ENCODE measurements around the gene VPS11.
"Not testable (repeated sequence)": the region's sequence is repeated elsewhere in the genome, so short reads cannot be mapped to it uniquely, and the experiment has no call there.

The VPS11 gene

GRCh38 chr11:119103161-119103664, 35.6 kb downstream of the VPS11 start:
- DNase-seq (ENCODE audit: low read depth, low spot score): not testable (repeated sequence)

GRCh38 chr11:119103793-119104192, 36.2 kb downstream of the VPS11 start:
- DNase-seq (ENCODE audit: low read depth, low spot score): no peak

DNA sequence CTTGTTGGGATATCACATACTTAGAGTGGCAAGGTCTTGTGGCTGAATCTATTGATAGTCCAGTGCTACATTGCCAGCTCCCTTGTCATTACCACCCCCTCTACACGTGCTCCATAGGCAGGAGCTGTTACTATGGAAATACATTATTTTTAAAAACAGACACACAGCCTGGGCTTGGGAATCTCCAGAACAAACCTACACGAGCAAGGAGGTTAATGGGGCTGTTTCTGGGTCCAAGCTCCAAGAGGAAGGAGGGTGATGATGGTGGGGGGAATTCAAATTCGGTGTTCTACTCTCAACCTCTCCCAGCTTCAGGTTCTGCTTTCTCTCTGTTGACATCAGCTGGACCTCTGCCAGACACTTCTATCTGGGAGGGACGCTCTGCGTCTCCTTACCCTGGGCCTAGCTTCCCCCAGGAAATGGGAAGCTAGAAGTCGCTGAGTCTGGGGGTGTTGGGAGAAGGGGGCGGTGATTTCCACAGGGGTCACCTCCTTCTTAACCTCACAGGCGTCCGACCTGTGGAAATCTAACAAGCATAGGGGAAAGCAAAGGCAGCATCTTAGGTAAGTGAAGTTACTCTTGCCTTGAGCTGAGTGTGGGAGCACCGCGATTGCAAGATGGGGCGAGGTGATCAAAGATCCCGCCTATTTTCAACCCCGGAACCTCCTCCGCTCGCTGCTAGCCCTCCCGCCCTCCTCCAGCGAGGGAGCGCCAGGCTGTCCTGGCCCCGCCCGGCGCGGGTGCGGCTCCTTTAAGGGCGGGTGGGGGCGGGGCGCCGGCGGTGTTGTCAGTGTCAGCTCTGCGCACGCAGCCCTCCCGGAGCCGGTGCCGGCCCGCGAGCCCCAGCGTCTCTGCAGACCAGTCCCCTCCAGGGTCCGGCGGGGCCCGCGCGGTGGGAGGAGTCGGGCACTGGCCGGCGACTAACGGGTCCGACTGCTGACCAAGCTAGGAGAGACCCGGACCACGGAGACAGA, 39.2 kb downstream of the VPS11 start, which contains the start of gene C2CD2L:
Gene C2CD2L (plus strand): TSS at position 781 of the 974 bp plus-strand sequence. CDS start 398 bp downstream, outside the sequence.
- DNase-seq (ENCODE audit: low read depth, low spot score): no peak

DNA sequence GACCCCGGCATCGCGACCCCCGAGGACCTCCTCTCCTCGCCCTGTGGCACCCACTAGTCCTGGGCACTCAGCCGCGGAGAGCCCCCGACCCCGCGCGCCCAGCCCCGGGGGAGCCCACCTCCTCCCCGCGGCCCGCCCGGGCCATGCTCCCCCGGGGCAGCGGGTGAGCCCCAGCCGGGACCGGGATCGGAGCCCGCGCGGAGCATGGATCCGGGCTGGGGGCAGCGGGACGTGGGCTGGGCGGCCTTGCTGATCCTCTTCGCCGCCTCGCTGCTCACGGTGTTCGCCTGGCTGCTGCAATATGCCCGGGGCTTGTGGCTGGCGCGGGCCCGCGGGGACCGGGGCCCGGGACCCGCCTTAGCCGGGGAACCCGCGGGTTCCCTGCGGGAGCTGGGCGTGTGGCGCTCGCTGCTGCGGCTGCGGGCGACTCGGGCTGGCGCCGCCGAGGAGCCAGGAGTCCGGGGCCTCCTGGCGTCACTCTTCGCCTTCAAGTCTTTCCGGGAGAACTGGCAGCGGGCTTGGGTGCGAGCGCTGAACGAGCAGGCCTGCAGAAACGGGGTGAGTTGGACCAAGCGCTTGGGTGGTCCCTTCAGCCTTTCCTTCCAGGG, 40.0 kb downstream of the VPS11 start:
- no peak for DNase-seq (ENCODE audit: low read depth, low spot score)

DNA sequence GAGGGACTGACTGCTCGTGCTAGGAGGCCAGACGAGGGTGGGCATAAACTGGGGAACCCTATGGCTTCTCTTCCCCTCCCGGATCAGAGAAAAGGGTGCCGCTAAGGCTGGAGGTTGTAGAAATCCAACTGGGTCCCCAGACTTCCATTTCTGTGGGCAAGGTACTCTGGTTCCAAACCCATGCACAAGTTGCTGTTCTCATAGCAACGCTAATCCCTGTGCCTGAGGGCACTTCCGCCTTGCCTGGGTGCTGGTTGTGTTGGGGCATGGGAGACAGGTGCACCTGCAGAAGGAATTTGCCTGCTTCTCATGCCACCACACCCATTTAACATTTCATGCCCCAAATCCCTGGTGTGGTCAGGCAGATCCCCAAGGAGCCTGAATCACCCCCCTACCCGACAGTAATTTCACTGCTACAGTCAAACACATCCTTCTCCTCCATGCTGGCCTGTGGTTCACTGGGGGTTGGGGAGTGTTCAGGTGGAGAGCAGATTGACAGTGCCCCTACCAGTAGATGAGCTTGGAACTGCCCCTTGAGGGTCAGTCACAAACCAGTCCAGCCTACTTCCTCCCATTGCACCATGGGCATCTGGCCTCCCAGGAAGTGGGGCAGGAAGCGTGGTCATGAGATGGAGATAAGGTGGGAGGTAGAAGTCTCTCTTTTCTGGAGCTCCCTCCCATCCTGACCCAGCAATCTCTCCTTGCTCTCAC, 40.7 kb downstream of the VPS11 start:
- DNase-seq (ENCODE audit: low read depth, low spot score): no peak

DNA sequence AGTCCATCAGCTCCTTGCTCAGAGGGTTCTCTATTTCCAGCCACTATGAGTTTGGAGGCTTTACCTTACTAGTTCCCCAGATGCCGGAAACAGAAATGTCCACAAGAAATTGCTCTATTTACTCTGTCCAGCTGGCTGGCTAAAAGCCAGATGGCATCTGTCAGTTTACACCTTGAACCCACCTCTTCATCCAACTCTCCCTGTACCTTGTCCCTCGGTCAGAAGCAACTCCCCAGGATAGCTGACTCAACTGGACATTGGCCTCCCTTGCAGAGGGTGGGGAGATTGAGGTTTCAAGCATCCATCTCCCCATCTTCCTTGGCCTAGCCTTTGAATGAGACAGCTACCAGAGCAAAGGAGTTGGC, 41.2 kb downstream of the VPS11 start:
- DNase-seq (ENCODE audit: low read depth, low spot score): no peak

GRCh38 chr11:119109843-119110242, 42.2 kb downstream of the VPS11 start:
- no peak for DNase-seq (ENCODE audit: low read depth, low spot score)

- DNase-seq (ENCODE audit: low read depth, low spot score): no peak
Observed at GRCh38 chr11:119110439-119110838, 42.8 kb downstream of the VPS11 start.

GRCh38 chr11:119111361-119111925, 43.8 kb downstream of the VPS11 start:
- DNase-seq (ENCODE audit: low read depth, low spot score): no peak

DNA sequence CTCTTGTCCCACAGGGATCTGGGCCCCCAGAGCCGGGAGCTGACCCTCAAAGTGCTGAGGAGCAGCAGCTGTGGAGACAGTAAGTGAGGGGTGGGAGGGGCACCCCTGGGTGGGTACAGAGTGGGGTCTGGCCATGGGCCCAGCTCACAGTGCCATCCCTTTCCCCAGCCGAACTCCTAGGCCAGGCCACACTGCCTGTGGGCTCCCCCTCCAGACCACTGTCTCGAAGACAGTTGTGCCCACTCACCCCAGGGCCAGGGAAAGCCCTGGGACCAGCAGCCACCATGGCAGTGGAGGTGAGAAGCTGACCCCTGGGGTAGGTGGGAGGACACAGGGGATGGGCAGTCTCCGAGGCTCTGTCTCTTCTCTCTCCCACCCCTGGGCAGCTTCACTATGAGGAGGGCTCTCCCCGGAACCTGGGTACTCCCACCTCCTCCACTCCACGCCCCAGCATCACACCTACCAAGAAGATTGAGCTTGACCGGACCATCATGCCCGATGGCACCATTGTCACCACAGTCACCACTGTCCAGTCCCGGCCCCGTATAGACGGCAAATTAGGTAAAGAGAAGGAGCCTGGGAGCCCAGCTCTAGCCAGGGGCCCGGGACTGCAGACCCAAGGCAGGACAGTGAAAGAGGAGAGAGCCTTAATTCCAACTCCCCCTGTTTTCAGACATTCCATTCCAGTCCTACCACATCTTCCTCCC, 44.8 kb downstream of the VPS11 start:
- DNase-seq (ENCODE audit: low read depth, low spot score): no peak

- DNase-seq (ENCODE audit: low read depth, low spot score): no peak
Observed at GRCh38 chr11:119113716-119114115, 46.1 kb downstream of the VPS11 start.

GRCh38 chr11:119114351-119114750, 46.7 kb downstream of the VPS11 start:
- no peak for DNase-seq (ENCODE audit: low read depth, low spot score)

DNA sequence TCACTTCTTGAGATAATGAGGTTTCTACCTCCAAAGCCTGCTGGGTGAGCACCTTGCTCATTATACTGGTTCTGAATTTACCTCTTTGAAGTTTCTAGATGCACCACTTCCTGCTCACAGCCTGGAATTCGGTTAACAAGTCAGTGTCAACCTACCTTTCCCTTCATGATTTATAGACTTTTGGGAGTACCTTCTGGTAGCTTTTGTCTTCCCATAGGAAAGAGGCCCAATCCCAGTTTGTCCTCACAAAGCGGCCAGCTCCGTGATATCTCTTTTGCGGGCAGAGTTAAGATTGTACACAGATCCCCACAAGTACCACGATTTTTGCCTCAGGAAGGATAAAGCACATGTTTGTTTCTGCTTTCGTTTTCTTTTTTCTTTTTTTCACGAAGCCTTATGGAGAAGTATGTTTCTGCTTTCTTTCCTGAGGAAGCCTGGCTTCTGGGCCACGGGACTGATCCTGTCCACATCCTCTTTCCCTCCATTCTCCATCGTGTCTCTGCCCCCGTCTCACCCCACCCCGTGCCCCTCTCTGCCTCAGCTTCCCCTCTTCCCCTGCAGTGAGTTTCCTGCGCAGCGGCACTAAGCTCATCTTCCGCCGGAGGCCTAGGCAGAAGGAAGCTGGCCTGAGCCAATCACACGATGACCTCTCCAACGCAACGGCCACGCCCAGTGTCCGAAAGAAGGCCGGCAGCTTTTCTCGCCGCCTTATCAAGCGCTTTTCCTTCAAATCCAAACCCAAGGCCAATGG, 48.0 kb downstream of the VPS11 start:
- DNase-seq (ENCODE audit: low read depth, low spot score): no peak

- DNase-seq (ENCODE audit: low read depth, low spot score): no peak
Observed at GRCh38 chr11:119116235-119116594, 48.6 kb downstream of the VPS11 start.

GRCh38 chr11:119116601-119117000, 49.0 kb downstream of the VPS11 start:
- DNase-seq (ENCODE audit: low read depth, low spot score): no peak

- no peak for DNase-seq (ENCODE audit: low read depth, low spot score)
Observed at GRCh38 chr11:119117004-119117706, 49.5 kb downstream of the VPS11 start.

- DNase-seq (ENCODE audit: low read depth, low spot score): no peak
Observed at GRCh38 chr11:119118227-119118626, 50.6 kb downstream of the VPS11 start.

- DNase-seq (ENCODE audit: low read depth, low spot score): no peak
Observed at GRCh38 chr11:119118946-119119345, 51.3 kb downstream of the VPS11 start.

GRCh38 chr11:119120639-119121007, 53.0 kb downstream of the VPS11 start:
- DNase-seq (ENCODE audit: low read depth, low spot score): no peak

Data from brain pericyte (primary cell).